HL-60 (cell line): Measurements from ENCODE around the gene CNKSR2.

ENCODE experiments used
- DNase-seq, 2 experiments: peaks; one replicate each; pipeline ENCODE4 v3.0.0-alpha.2; 2010 to 2020; ENCODE audit warnings: low read depth in 1 of 2, low spot score in 1 of 2
- H3K27ac ChIP-seq: fragments of 250-450 bp; sonication (Bioruptor Pico); replicated peaks from 2 replicates; pipeline ENCODE4 v1.5.1; 2020; ENCODE audit warnings: mild to moderate bottlenecking, moderate library complexity
- H3K27me3 ChIP-seq: fragments of 250-450 bp; sonication (Bioruptor Pico); 2 replicates; pipeline ENCODE4 v1.5.1; 2021; ENCODE audit warnings: mild to moderate bottlenecking, moderate library complexity; ENCODE audit not compliant: insufficient read depth, poor library complexity, severe bottlenecking
- H3K4me3 ChIP-seq: replicated peaks from 2 replicates; pipeline ENCODE4 v1.5.1; 2011; ENCODE audit warnings: mild to moderate bottlenecking, control low read depth, low read length; ENCODE audit not compliant: insufficient read depth
- CTCF ChIP-seq: IDR thresholded peaks from one replicate; pipeline ENCODE4 v1.5.1; 2011; ENCODE audit warnings: low read length, control low read depth, inconsistent platforms; ENCODE audit not compliant: insufficient read depth
- GABPA ChIP-seq: IDR thresholded peaks from 2 replicates; pipeline ENCODE4 v1.6.1; 2012; ENCODE audit warnings: low read depth
- POLR2AphosphoS5 ChIP-seq: IDR thresholded peaks from 2 replicates; pipeline ENCODE4 v1.6.1; 2012; ENCODE audit warnings: low read depth
- SPI1 ChIP-seq: IDR thresholded peaks from 2 replicates; pipeline ENCODE4 v1.6.1; 2012; ENCODE audit warnings: low read depth, mild to moderate bottlenecking, borderline replicate concordance
- TF ChIP-seq, protein P1 (sequence below): IDR thresholded peaks from 2 replicates; pipeline ENCODE4 v1.6.1; 2012; ENCODE audit warnings: low read depth; ENCODE audit not compliant: insufficient replicate concordance

CNKSR2 gene

GRCh38 chrX:21658152-21658737, 284.0 kb downstream of the CNKSR2 start, which contains the start of gene KLHL34:
Gene KLHL34, minus strand, starts transcription at chrX:21658330. Its CDS starts 542 bp downstream, at chrX:21657788.
- DNase-seq, result no peak
- H3K4me3 ChIP-seq, result no peak within 1 kb of the TSS
- TF ChIP-seq POLR2AphosphoS5, result no peak
- no peak for TF ChIP-seq SPI1
- TF ChIP-seq GABPA, result no peak
- TF ChIP-seq CTCF, result no peak
- TF ChIP-seq, protein P1, sequence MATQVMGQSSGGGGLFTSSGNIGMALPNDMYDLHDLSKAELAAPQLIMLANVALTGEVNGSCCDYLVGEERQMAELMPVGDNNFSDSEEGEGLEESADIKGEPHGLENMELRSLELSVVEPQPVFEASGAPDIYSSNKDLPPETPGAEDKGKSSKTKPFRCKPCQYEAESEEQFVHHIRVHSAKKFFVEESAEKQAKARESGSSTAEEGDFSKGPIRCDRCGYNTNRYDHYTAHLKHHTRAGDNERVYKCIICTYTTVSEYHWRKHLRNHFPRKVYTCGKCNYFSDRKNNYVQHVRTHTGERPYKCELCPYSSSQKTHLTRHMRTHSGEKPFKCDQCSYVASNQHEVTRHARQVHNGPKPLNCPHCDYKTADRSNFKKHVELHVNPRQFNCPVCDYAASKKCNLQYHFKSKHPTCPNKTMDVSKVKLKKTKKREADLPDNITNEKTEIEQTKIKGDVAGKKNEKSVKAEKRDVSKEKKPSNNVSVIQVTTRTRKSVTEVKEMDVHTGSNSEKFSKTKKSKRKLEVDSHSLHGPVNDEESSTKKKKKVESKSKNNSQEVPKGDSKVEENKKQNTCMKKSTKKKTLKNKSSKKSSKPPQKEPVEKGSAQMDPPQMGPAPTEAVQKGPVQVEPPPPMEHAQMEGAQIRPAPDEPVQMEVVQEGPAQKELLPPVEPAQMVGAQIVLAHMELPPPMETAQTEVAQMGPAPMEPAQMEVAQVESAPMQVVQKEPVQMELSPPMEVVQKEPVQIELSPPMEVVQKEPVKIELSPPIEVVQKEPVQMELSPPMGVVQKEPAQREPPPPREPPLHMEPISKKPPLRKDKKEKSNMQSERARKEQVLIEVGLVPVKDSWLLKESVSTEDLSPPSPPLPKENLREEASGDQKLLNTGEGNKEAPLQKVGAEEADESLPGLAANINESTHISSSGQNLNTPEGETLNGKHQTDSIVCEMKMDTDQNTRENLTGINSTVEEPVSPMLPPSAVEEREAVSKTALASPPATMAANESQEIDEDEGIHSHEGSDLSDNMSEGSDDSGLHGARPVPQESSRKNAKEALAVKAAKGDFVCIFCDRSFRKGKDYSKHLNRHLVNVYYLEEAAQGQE, result no peak
- H3K27me3 ChIP-seq, result peaks cover 3% of the 10 kb centered on the region
- H3K27ac ChIP-seq, result no peak within 1 kb of the TSS

DNA sequence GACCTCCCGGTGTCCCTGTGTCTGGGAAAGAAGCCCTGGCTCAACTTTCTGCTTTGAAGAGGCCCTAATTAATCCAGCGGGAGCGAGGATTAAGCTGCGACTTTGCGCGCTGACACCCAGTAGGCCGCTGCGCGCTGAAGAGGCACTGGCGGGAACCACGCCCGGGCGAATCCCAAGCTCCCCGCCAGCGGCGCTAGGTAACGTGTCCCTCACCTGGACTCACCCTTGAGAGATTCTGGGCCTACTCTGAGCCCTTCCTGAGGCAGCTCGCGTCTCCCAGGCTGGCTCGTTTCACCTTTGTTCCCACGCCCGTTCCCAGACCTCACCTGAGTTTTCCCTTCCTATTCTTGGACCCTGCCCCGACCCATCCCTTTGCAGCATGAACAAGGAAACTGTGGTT, 284.5 kb downstream of the CNKSR2 start:
- DNase-seq, result no peak
- no peak overlapping the region for H3K4me3 ChIP-seq
- no peak for TF ChIP-seq CTCF
- no peak for TF ChIP-seq POLR2AphosphoS5
- TF ChIP-seq, protein P1, result no peak
- no peak for TF ChIP-seq GABPA
- TF ChIP-seq SPI1, result no peak
- H3K27me3 ChIP-seq, result peaks cover 3% of the 10 kb centered on the region
- no peak overlapping the region for H3K27ac ChIP-seq

- no peak overlapping the region for H3K4me3 ChIP-seq
- H3K27me3 ChIP-seq, result peaks cover 3% of the 10 kb centered on the region
- no peak for TF ChIP-seq GABPA
- no peak overlapping the region for H3K27ac ChIP-seq
- no peak for DNase-seq
Observed at GRCh38 chrX:21659320-21659719, 285.1 kb downstream of the CNKSR2 start.

- Histone ChIP-seq H3K27ac (no peak overlapping the region), H3K4me3 (no peak overlapping the region), H3K27me3 (peaks cover 3% of the 10 kb centered on the region)
- TF ChIP-seq POLR2AphosphoS5 (no peak), GABPA (no peak), CTCF (no peak), SPI1 (no peak)
- TF ChIP-seq, protein P1, result no peak
- no peak for DNase-seq
Observed at GRCh38 chrX:21660156-21660555, 285.9 kb downstream of the CNKSR2 start.
